GM12872 (cell line): Measurements from ENCODE around the gene KANK2.

Source experiments
- TF ChIP-seq, protein P1 (sequence below): IDR thresholded peaks from 3 replicates; pipeline ENCODE4 v1.5.1; 2011; ENCODE audit warnings: low read depth, mild to moderate bottlenecking, low read length, moderate library complexity; ENCODE audit not compliant: insufficient read depth

KANK2 gene

DNA sequence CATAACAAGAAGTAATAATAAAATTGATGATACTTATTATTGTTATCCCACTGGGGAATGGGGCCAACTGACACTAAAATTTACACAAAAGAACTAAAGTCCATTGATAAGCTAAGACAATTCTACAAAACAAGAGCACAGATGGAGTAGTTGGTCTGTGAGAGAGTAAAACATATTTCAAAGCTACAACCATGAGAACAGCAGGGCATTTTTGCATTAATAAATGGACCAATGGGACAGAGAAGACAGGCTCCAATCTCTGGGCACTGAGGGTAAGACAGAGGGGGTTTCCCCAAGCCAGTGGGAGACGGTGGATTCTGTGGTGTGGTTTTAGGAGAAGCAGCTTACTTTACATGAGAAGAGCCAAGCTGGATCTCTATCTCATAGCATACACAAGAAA lies 14.4 kb downstream of the KANK2 start:
- TF ChIP-seq, protein P1, sequence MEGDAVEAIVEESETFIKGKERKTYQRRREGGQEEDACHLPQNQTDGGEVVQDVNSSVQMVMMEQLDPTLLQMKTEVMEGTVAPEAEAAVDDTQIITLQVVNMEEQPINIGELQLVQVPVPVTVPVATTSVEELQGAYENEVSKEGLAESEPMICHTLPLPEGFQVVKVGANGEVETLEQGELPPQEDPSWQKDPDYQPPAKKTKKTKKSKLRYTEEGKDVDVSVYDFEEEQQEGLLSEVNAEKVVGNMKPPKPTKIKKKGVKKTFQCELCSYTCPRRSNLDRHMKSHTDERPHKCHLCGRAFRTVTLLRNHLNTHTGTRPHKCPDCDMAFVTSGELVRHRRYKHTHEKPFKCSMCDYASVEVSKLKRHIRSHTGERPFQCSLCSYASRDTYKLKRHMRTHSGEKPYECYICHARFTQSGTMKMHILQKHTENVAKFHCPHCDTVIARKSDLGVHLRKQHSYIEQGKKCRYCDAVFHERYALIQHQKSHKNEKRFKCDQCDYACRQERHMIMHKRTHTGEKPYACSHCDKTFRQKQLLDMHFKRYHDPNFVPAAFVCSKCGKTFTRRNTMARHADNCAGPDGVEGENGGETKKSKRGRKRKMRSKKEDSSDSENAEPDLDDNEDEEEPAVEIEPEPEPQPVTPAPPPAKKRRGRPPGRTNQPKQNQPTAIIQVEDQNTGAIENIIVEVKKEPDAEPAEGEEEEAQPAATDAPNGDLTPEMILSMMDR, result no peak

GRCh38 chr19:11181488-11181887 lies 15.9 kb downstream of the KANK2 start:
- TF ChIP-seq, protein P1, result no peak

- TF ChIP-seq, protein P1, result no peak
Observed at GRCh38 chr19:11180346-11180745, 17.0 kb downstream of the KANK2 start.

DNA sequence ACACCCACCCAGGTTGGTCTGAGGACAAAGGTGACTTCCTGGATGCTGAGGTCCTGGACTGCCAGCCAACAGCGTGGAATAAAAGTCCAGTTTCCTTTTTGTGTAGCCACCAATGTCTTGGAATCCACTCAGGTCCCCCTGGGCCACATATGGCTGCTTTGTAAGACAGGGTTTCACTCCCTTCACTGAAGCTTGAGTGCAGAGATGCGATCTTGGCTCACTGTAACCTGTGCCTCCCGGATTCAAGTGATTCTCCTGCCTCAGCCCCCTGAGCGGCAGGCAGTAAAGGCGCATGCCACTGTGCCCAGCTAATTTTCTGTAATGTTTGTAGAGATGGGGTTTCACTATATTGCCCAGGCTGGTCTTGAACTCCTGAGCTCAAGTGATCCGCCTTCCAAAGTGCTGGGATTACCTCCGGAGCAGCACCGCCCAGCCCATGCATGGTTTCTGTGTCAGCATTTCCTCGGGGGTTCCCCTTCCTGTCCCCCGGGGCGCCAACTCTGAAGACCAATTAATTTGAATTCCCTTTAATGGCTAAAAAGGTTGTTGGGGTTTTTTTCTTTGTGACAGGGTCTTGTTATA lies 17.5 kb downstream of the KANK2 start:
- TF ChIP-seq, protein P1, result no peak

DNA sequence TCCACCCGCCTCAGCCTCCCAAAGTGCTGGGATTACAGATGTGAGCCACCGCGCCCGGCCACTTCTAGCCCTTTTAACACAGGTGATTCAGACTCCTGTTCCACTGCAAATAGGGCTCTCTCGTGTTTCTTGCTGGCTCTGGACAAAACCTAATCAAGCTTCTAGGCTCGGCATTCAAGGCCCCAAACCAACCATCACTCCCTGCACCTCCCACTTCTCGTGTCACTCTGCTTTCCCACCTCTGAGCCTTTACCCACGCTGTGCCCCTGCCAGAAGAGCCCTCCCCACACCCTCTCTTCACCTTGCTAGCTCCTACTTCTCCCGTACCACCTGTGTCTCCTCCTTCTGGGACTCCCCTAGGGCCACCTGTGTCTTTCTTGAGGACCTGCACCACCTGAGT lies 19.8 kb downstream of the KANK2 start:
- TF ChIP-seq, protein P1, result no peak

- TF ChIP-seq, protein P1, result no peak
Observed at GRCh38 chr19:11176466-11177193, 20.7 kb downstream of the KANK2 start.

- TF ChIP-seq, protein P1, result no peak
Observed at GRCh38 chr19:11175920-11176319, 21.4 kb downstream of the KANK2 start.
